Stimulated activated CD4-positive, alpha-beta T cell treated with anti-CD3 and anti-CD28 coated beads, Interleukin-2, amount 100 ng/mL, for 4 hours (primary cell): ENCODE results near the gene KRTAP9-2.
"Not testable (repeated sequence)": the region's sequence is repeated elsewhere in the genome, so short reads cannot be mapped to it uniquely, and the experiment has no call there.

Experiments
- DNase-seq: peaks from one replicate; pipeline ENCODE4 v3.0.0-alpha.2; 2020; ENCODE audit warnings: low read depth

KRTAP9-2 gene

GRCh38 chr17:41237116-41237515 lies 10.7 kb downstream of the KRTAP9-2 start:
- DNase-seq, result not testable (repeated sequence)

- not testable (repeated sequence) for DNase-seq
Measured at GRCh38 chr17:41237949-41238437, 11.5 kb downstream of the KRTAP9-2 start, which contains the start of gene KRTAP9-8. TSS of gene KRTAP9-8 (plus strand) at chr17:41237999. CDS start at chr17:41238052, 53 bp downstream.

GRCh38 chr17:41246995-41247787 lies 20.7 kb downstream of the KRTAP9-2 start:
- DNase-seq, result not testable (repeated sequence)

GRCh38 chr17:41249637-41250240 lies 23.3 kb downstream of the KRTAP9-2 start, which contains the start of gene KRTAP9-4:
TSS of gene KRTAP9-4 (plus strand) at chr17:41249687. CDS start at chr17:41249721, 34 bp downstream.
- DNase-seq, result not testable (repeated sequence)

GRCh38 chr17:41251261-41251660 lies 24.8 kb downstream of the KRTAP9-2 start:
- no peak for DNase-seq

GRCh38 chr17:41254861-41255260 lies 28.4 kb downstream of the KRTAP9-2 start:
- DNase-seq, result no peak

GRCh38 chr17:41255381-41256290 lies 29.2 kb downstream of the KRTAP9-2 start, which contains the start of gene KRTAP9-9:
TSS of gene KRTAP9-9 (plus strand) at chr17:41255384.
- not testable (repeated sequence) for DNase-seq

GRCh38 chr17:41256291-41256685 lies 29.8 kb downstream of the KRTAP9-2 start:
- no peak for DNase-seq

- no peak for DNase-seq
Measured at GRCh38 chr17:41258406-41258805, 32.0 kb downstream of the KRTAP9-2 start.

GRCh38 chr17:41263212-41263611 lies 36.8 kb downstream of the KRTAP9-2 start:
- no peak for DNase-seq

GRCh38 chr17:41264599-41264998 lies 38.2 kb downstream of the KRTAP9-2 start:
- no peak for DNase-seq

GRCh38 chr17:41265078-41265477 lies 38.6 kb downstream of the KRTAP9-2 start, which contains the start of gene KRTAP9-6:
TSS of gene KRTAP9-6 (plus strand) at chr17:41265378. CDS start at chr17:41265378, 0 bp downstream.
- no peak for DNase-seq

- DNase-seq, result no peak
Measured at GRCh38 chr17:41267711-41268110, 41.3 kb downstream of the KRTAP9-2 start.

- DNase-seq, result not testable (repeated sequence)
Measured at GRCh38 chr17:41271323-41271722, 44.9 kb downstream of the KRTAP9-2 start.

GRCh38 chr17:41271858-41272257 lies 45.4 kb downstream of the KRTAP9-2 start:
- no peak for DNase-seq

- DNase-seq, result not testable (repeated sequence)
Measured at GRCh38 chr17:41275648-41276190, 49.3 kb downstream of the KRTAP9-2 start, which contains the start of gene KRTAP9-7. TSS of gene KRTAP9-7 (plus strand) at chr17:41275698. CDS start at chr17:41275698, 0 bp downstream.
